BJ (cell line): Measurements from ENCODE around the gene SEC14L2. TPM values are rescaled to one million over a fixed set of nuclear protein-coding genes. Genes with fewer than 3 reads are reported as not detected.

Experiments used
- CTCF ChIA-PET: fragments of 350-600 bp; formaldehyde crosslinking; extraction: SDS; loops from one replicate; lab custom pipeline; 2021; ENCODE audit warnings: antibody characterized with exemption, inconsistent platforms; lab: Yijun Ruan, JAX
- POLR2A ChIA-PET: fragments of 300-600 bp; sonication (Branson Sonifier 250); formaldehyde crosslinking; extraction: SDS; loops from one replicate; lab custom pipeline; 2021; ENCODE audit warnings: antibody characterized with exemption; lab: Charles Lee
- DNase-seq: peaks from one replicate; pipeline ENCODE4 v3.0.0-alpha.2; 2011; ENCODE audit warnings: low read depth
- H3K27me3 ChIP-seq: 2 replicates; pipeline ENCODE4 v1.6.0; 2011; ENCODE audit warnings: low read length; ENCODE audit not compliant: control insufficient read depth, insufficient read depth
- H3K36me3 ChIP-seq: 2 replicates; pipeline ENCODE4 v1.5.1; 2011; ENCODE audit warnings: low read length; ENCODE audit not compliant: control insufficient read depth, insufficient read depth
- H3K4me3 ChIP-seq: 2 replicates; pipeline ENCODE4 v1.5.1; 2011; ENCODE audit warnings: low read depth, mild to moderate bottlenecking, control low read depth, low read length
- polyA minus RNA-seq: library from RNA; depleted of rRNA, polyadenylated mRNA; stranded (reverse); fragments of >200 nt; gene quantifications from 2 replicates; pipeline ENCODE4 v1.2.3, GENCODE V29; 2011; rRNA and poly(A)+ RNA removed
- polyA plus RNA-seq: library from polyadenylated mRNA; depleted of rRNA; stranded (reverse); fragments of >200 nt; gene quantifications from 2 replicates; pipeline ENCODE4 v1.2.3, GENCODE V29; 2011; rRNA removed
- TF ChIP-seq, protein P1 (sequence below): IDR thresholded peaks from 2 replicates; pipeline ENCODE4 v1.5.1; 2011; ENCODE audit warnings: low read depth, mild to moderate bottlenecking, control low read depth, inconsistent platforms, low read length, moderate library complexity; ENCODE audit not compliant: insufficient read depth

The SEC14L2 gene
- 20.1 and 22.8 TPM in 2 replicates for polyA plus RNA-seq
- 14.8 and 28.4 TPM in 2 replicates for polyA minus RNA-seq

GRCh38 chr22:30396871-30397655 is at the start of gene SEC14L2:
SEC14L2 (plus strand) TSS chr22:30397018; CDS start chr22:30397117, 99 bp downstream.
- Histone ChIP-seq H3K36me3 (peaks cover 2% of the 10 kb centered on the region; the same call in 1 of the 2 replicates), H3K27me3 (no peaks in the 10 kb centered on the region), H3K4me3 (peak within 1 kb of the TSS; percentile 77)
- DNase-seq, result no peak
- TF ChIP-seq, protein P1, sequence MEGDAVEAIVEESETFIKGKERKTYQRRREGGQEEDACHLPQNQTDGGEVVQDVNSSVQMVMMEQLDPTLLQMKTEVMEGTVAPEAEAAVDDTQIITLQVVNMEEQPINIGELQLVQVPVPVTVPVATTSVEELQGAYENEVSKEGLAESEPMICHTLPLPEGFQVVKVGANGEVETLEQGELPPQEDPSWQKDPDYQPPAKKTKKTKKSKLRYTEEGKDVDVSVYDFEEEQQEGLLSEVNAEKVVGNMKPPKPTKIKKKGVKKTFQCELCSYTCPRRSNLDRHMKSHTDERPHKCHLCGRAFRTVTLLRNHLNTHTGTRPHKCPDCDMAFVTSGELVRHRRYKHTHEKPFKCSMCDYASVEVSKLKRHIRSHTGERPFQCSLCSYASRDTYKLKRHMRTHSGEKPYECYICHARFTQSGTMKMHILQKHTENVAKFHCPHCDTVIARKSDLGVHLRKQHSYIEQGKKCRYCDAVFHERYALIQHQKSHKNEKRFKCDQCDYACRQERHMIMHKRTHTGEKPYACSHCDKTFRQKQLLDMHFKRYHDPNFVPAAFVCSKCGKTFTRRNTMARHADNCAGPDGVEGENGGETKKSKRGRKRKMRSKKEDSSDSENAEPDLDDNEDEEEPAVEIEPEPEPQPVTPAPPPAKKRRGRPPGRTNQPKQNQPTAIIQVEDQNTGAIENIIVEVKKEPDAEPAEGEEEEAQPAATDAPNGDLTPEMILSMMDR, result no peak
- CTCF ChIA-PET, result interaction anchor here (0.8 to 19.7 kb wide), 13 partner anchors 9 to 141 kb away, joined by 3 to 204 read pairs (median 6); partner anchors contain the start of genes CASTOR1 and RNF215
- POLR2A ChIA-PET, result interaction anchor here (0.6 to 0.7 kb wide), 2 partner anchors 12 to 117 kb away, joined by 11 to 16 read pairs; no protein-coding TSS in a partner anchor

DNA sequence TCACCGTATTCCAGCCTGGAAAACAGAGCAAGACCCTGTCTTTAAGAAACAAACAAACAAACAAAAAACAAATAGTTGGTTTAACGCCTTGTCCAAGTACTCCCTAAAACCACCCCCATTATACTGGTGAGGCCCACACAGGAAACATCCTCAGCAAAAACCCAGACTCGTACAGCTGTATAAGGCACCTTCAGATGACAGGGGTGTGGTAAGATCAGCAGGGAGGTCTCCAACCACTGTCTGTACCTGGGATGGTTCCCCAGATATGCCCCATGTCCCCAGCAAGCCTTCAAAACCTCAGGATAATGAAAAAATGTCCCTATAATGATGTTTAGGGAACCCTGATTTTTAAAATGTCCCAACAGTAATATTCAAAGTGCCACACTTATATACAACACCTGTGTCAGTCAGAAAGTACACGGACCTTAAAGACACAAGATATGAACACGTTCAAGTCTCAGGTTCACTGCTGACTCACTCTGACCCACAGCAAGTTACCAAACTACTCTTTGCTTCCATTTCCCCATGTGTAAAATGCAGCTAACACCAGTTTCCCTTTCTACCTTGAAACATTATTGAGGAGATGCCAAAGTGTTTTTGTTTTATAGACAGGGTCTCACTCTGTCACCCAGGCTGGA is 49.4 kb upstream of the SEC14L2 start:
- CTCF ChIA-PET, result interaction anchor here (0.6 to 2.0 kb wide), 4 partner anchors 59 to 1027 kb away, joined by 3 to 5 read pairs (median 4); no protein-coding TSS in a partner anchor
- POLR2A ChIA-PET, result no interaction called here
- DNase-seq, result no peak
- TF ChIP-seq, protein P1, result no peak
- Histone ChIP-seq H3K36me3 (peaks cover 33% of the 10 kb centered on the region), H3K4me3 (no peak overlapping the region), H3K27me3 (no peaks in the 10 kb centered on the region)

DNA sequence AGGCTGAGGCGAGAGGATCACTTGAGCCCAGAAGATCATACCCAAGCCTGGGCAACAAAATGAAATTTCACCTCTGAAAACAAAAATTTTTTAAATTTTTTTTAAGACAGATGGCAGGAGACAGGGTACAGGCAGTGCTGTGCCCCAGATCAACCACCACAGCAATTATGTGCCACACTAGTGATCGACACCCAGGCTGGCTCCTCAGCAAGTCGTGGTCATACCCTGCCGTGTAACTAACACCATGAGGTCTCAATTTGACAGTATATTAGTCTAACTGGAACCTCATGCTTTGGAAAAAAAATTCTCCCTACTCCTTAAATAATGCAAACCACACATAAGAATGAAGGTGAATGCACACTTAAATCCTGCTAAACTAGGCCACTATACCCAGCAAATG is 48.4 kb upstream of the SEC14L2 start:
- POLR2A ChIA-PET, result no interaction called here
- CTCF ChIA-PET, result interaction anchor here (0.7 to 2.0 kb wide), 4 partner anchors 58 to 157 kb away, joined by 3 to 5 read pairs (median 3); no protein-coding TSS in a partner anchor
- H3K27me3 ChIP-seq, result no peaks in the 10 kb centered on the region

DNA sequence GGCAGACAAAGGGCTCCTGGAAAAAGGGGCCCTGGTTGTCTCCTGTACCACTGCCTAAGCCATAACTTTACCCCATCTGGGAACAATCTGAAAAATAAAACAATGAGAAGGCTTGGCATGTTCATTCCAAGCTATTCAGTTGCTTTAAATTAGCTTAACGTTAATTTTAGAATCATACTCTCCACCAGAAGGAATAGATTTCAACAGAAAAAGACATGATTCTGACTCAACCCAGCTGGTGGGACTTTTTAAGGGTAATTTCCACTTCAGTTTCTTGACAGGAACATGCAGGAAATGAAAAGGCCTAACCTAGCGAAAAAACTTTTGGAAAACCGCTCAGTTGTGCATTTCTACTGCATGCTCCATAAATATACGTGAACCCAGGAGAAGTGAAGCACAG is 48.0 kb upstream of the SEC14L2 start:
- CTCF ChIA-PET, result interaction anchor here (0.7 to 2.0 kb wide), 4 partner anchors 58 to 158 kb away, joined by 3 to 5 read pairs (median 3); no protein-coding TSS in a partner anchor
- peaks cover 32% of the 10 kb centered on the region for H3K36me3 ChIP-seq
- no peak overlapping the region for H3K4me3 ChIP-seq
- POLR2A ChIA-PET, result no interaction called here
- no peaks in the 10 kb centered on the region for H3K27me3 ChIP-seq
- TF ChIP-seq, protein P1, result no peak
- DNase-seq, result peak; percentile 50

More for the DNA sequence above, 48.4 kb upstream of the SEC14L2 start:
- TF ChIP-seq, protein P1, result no peak
- H3K4me3 ChIP-seq, result no peak overlapping the region
- H3K36me3 ChIP-seq, result peaks cover 32% of the 10 kb centered on the region
- no peak for DNase-seq
